22Rv1 (cell line): ENCODE results near the gene FIBCD1.

Experiments
- H3K27ac ChIP-seq: fragments of 450-650 bp; 2 replicates; pipeline ENCODE4 v1.5.1; 2017
- CTCF ChIP-seq: fragments of 450-650 bp; IDR thresholded peaks from 2 replicates; pipeline ENCODE4 v1.5.1; 2017; ENCODE audit warnings: mild to moderate bottlenecking
- ZFX ChIP-seq: fragments of 450-650 bp; IDR thresholded peaks from 2 replicates; pipeline ENCODE4 v1.6.1; 2017; ENCODE audit warnings: antibody characterized with exemption, borderline replicate concordance

The FIBCD1 gene

GRCh38 chr9:130905125-130905901 is 33.7 kb downstream of the FIBCD1 start:
- H3K27ac ChIP-seq: no peak overlapping the region
- TF ChIP-seq CTCF (no peak), ZFX (no peak)

- TF ChIP-seq CTCF (no peak), ZFX (no peak)
- no peak overlapping the region for H3K27ac ChIP-seq
These were observed 34.7 kb downstream of the FIBCD1 start for GRCh38 chr9:130904070-130905044.

GRCh38 chr9:130903194-130904069 is 35.6 kb downstream of the FIBCD1 start:
- TF ChIP-seq ZFX (no peak), CTCF (no peak)
- H3K27ac ChIP-seq: no peak overlapping the region

- TF ChIP-seq CTCF: no peak
- no peak for TF ChIP-seq ZFX
- H3K27ac ChIP-seq: no peak overlapping the region
These were observed 36.6 kb downstream of the FIBCD1 start for GRCh38 chr9:130902204-130903185.

GRCh38 chr9:130901498-130902203 is 37.4 kb downstream of the FIBCD1 start:
- H3K27ac ChIP-seq: no peak overlapping the region
- TF ChIP-seq ZFX (no peak), CTCF (no peak)
